Caki2 (cell line): ENCODE measurements around the gene MCOLN3. TPM values are rescaled to one million over a fixed set of nuclear protein-coding genes. Genes with fewer than 3 reads are reported as not detected.

Source experiments
- DNase-seq: peaks from one replicate; pipeline ENCODE4 v3.0.0-alpha.2; 2015; ENCODE audit warnings: low read depth
- in situ Hi-C: cut with HindIII; loops from 2 replicates; pipeline ENCODE4 v1.10.0; 2016; ENCODE audit warnings: low sequenced_read_pairs, low pct_unique_long_range_greater_than_20kb, mixed read lengths
- total RNA-seq: library from RNA; depleted of rRNA; stranded (reverse); fragments of >200 nt; shearing (Covaris generic); gene quantifications from 2 replicates; pipeline ENCODE4 v1.2.3, GENCODE V29; 2014; ENCODE audit warnings: low replicate concordance; rRNA removed

Gene MCOLN3
- total RNA-seq, 1 experiment from 2014 or later: 1.0 TPM

DNA sequence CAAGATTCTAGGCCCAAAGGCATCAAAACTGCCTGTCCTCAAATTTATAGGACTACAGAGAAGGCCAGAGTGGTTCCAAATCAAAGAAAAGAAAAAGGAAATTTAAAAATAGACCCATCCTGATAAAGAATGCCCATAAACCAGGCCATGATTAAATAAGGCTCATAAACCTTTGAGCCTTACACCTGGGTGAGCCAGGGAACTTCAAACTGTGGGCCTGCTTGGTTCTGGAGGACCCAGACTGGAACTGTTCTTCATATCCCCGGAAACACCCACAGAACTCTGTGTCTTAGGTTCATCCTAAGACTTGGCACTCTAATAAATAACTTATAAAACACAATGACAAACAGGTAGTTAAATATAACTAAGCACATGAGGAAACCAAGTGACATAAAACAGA, 80.2 kb downstream of the MCOLN3 start:
- no peak for DNase-seq
- in situ Hi-C loops: no loop called here

Other genes starting within 250 kb of the MCOLN3 start
- not detected in 2 replicates for gene LPAR3, start 155.3 kb downstream of the MCOLN3 start, total RNA-seq
- gene MCOLN2, start 51.4 kb downstream of the MCOLN3 start, total RNA-seq: 3.1 TPM in 1 of 2 replicates, not detected in the other
- 1.8 and 2.1 TPM in 2 replicates for gene SYDE2, start 152.5 kb upstream of the MCOLN3 start, total RNA-seq
- 8.0 and 32.7 TPM in 2 replicates for gene C1orf52, start 211.2 kb upstream of the MCOLN3 start, total RNA-seq
- 7.4 and 11.3 TPM in 2 replicates for gene BCL10, start 228.1 kb upstream of the MCOLN3 start, total RNA-seq